Neural cell (in vitro differentiated cells): ENCODE data around the gene GNAQ.

Experiments
- CTCF ChIP-seq: fragments of 450-650 bp; IDR thresholded peaks from 2 replicates; pipeline ENCODE4 v1.5.1; 2014; ENCODE audit warnings: antibody characterized with exemption, mild to moderate bottlenecking, moderate library complexity; ENCODE audit not compliant: poor library complexity, severe bottlenecking
- EP300 ChIP-seq: fragments of 450-650 bp; conservative IDR thresholded peaks from 2 replicates; pipeline ENCODE4 v1.6.1; 2014; ENCODE audit warnings: antibody characterized with exemption, mild to moderate bottlenecking, moderate library complexity; ENCODE audit not compliant: poor library complexity, severe bottlenecking
- EZH2 ChIP-seq: fragments of 200-600, 300-800 bp; shearing (Covaris generic), sonication (generic); IDR thresholded peaks from 2 replicates; pipeline ENCODE4 v1.6.1; 2014; ENCODE audit warnings: antibody characterized with exemption, low read length, borderline replicate concordance, mild to moderate bottlenecking; ENCODE audit not compliant: insufficient read depth, poor library complexity, severe bottlenecking
- MXI1 ChIP-seq: fragments of 450-650 bp; conservative IDR thresholded peaks from 2 replicates; pipeline ENCODE4 v1.6.1; 2014; ENCODE audit warnings: antibody characterized with exemption, mild to moderate bottlenecking; ENCODE audit not compliant: poor library complexity, severe bottlenecking
- POLR2AphosphoS5 ChIP-seq: IDR thresholded peaks from 2 replicates; pipeline ENCODE4 v1.6.1; 2012
- RAD21 ChIP-seq: fragments of 450-650 bp; conservative IDR thresholded peaks from 2 replicates; pipeline ENCODE4 v1.6.1; 2014; ENCODE audit warnings: antibody characterized with exemption, mild to moderate bottlenecking, moderate library complexity
- REST ChIP-seq: IDR thresholded peaks from 2 replicates; pipeline ENCODE4 v1.6.1; 2012; ENCODE audit warnings: borderline replicate concordance
- SMC3 ChIP-seq: fragments of 450-650 bp; conservative IDR thresholded peaks from 2 replicates; pipeline ENCODE4 v1.6.1; 2014; ENCODE audit warnings: antibody characterized with exemption, mild to moderate bottlenecking, moderate library complexity; ENCODE audit not compliant: poor library complexity
- TAF1 ChIP-seq: IDR thresholded peaks from 2 replicates; pipeline ENCODE4 v1.6.1; 2012; ENCODE audit warnings: low read depth

GRCh38 chr9:77751341-77752091, 280.1 kb downstream of the GNAQ start:
- TF ChIP-seq MXI1 (no peak), TAF1 (no peak), SMC3 (peak; percentile 56), CTCF (peak; percentile 53), POLR2AphosphoS5 (no peak), EZH2 (no peak), EP300 (no peak), RAD21 (peak; percentile 59), REST (no peak)
